ENCODE results near the gene GFRA1.

Gene GFRA1

DNA sequence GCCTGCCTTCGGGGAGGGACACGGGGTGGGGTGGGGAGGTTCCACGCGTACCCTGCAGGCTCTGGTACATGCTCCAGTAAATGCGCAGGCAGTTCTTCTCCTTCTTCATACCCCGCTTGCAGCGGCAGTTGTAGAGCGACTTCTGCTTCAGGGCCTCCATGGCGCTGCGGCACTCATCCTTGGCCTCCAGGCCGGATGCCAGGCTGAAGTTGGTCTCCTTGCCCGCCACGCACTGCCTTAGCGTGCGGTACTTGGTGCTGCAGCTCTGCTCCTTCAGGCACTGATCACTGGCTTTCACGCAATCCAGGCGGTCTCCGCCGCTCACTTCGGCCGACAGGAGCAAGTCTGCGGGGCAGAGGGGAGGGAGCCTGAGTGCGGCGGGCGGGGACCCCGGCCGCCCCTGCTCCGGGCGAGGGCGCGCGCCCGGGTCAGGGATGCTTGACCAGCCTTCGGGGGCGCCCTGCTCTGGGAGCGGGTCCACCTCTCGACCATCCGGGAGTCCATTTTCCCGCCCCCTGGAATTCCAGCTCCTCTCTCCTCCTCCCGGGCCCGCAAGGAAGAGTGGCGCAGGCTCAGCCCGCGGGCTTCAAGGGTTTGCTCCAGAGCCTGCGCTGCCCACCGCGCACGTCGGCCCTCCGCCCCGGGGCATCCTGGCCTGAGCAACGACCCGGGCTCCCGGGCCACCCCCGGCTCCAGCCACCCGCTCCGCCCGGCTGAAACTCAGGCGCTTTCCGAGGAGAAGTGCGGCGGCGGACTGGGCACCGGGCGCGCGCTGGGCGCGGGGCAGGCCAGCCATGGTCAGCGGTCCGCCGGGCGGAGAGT is 2.0 kb downstream of the GFRA1 start:
- DNase-seq = no peak

DNA sequence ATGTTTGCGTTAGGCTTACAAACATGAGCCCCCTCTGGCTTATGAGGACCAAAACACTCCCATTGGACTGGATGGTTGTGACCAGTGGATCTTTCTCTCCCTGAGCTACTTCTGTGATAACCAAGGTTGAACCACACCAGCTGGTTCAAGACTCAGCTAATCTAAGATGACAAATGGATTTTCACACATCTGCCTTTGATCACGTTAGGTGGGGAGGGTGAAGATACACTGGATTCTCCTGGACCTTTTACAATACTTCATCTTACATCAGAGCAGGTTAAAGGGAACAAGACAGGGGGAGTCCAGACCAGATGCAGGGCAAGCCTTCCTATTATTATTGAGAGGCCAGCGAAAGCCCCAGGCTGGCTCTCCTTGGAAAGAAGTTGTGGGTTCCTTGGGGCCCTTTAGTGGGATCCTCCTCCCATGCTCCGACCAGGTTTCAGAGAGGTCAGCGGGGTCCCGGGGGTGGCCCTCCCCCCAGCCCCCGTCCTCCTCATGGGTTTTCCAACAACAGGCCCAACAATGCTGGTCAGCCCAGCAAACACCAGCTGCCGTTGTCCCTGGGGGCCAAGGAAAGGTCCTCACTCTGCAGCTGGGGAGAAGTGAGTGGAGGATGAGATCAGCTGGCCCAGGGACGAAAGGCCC is 2.8 kb downstream of the GFRA1 start:
- DNase-seq = no peak

DNA sequence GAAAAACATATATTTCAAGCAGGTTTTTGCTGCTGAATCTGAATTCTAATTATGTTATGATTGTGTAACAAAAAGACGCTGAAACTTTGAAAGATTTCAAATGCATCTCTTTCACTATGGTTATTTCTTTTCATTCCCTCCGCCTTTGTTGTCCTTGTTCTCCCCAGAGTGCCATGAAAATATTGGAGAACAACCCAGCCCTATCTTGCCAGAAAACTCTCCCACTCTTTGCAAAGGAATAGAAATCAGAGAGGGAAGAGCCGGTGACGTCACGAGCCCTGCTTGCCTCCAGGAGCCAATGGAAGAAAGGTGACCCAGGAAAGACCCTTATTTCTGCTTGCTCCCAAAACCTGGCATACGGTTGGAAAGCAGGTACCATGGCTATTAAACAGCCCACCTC is 3.4 kb downstream of the GFRA1 start:
- DNase-seq = no peak

DNA sequence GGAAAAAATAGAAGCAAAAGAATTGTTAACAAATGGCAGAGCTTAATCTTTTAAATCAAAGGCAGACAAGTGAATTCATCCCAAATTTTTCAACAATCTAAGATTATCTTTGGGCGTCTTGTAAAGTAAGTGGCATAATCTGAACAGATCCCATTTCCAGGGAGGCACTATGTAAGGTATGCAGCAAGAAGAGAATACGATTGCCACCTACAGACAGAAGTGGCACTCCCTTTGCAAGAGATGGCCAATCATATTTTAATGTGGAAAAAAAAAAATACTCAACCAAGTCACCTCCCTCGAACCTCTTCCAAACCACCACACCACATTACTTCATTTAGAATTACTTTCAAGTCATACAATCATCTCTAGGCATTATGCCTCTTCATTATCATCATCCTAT is 4.0 kb downstream of the GFRA1 start:
- DNase-seq = no peak

- no peak for DNase-seq
Measured at GRCh38 chr10:116265686-116266085, 7.3 kb downstream of the GFRA1 start.

GRCh38 chr10:116263870-116264655 is 8.9 kb downstream of the GFRA1 start:
- DNase-seq = no peak

DNA sequence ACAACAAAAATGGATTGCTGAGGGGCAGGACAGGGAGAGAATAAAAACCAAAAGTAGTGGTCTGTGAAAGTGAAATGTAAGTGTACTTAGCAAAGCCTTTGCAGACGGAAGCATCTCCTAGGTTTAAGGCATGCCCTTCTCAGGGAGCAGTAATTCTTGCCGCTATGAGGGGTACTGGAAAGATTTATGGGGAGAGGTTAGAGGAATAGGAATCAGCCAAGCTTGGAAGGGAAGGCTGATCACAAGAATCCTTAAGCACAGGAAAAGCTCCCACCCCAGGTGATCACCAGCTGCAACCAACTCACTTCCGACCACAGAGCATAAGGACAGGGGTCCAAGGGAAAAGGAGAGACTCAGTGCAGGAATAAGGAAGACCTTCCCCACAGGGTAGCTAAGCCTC is 10.3 kb downstream of the GFRA1 start:
- DNase-seq = no peak

GRCh38 chr10:116260599-116260998 is 12.4 kb downstream of the GFRA1 start:
- no peak for DNase-seq

- no peak for DNase-seq
Measured at GRCh38 chr10:116259638-116260037, 13.4 kb downstream of the GFRA1 start.

GRCh38 chr10:116257785-116258184 is 15.2 kb downstream of the GFRA1 start:
- DNase-seq = no peak

DNA sequence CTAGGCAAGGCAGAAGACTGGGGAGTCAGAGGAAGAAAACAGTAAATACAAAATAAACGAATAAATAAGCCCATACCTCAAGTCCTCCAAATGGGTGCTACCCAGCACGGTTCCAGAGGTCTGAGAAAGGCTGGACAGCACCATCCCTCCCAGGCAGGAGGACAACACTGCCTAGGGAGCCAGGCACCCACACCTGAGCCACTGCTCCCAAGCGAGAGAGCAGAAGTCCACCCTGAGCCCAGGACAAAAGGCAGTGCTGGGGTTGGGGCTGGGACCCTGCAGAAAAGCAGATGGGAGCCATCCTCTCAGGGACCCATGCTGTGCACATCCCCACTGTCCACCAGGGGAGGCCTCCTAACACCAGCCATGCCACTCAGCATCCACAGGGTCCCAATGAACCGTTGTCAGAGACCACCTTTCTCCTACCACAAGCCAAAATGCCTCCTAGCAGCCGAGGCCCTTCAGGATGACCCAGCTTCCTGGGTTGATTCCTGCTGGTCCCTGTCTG is 16.2 kb downstream of the GFRA1 start:
- no peak for DNase-seq

- DNase-seq = no peak
Measured at GRCh38 chr10:116255886-116256751, 16.9 kb downstream of the GFRA1 start.

DNA sequence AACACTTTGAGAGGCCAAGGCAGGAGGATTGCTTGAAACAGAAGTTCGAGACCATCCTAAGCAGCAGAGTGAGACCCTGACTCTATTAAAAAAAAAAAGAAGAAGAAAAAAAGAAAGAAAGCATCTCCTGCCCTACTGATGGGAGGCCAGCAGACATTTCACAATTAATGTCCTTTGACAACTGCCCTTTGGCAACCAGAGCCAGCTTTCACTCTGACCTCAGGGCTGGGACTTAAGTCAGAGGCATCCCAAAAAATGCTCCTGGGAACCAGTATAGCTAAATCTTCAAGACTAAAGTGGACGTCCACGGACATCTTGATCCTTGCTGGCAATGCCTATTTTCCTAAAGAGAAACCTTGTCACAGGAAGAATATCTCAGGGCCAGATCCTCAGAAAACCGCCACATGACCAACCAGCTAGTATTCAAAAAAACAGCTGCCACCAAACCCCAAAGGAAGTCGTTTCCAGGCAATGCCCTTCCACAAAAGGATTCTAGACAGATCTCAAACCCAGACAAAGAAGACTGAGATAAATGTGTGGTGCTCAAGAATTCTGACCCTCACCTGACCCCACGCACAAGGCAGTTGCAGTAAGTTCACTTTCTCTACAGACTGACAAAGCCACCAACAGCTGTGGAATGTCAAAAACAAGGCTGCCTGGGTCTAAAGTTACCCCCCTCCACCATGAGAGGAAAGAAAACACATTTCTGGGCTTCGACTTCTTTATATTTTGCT is 18.4 kb downstream of the GFRA1 start:
- DNase-seq = no peak

GRCh38 chr10:116253716-116254115 is 19.3 kb downstream of the GFRA1 start:
- DNase-seq = no peak

- DNase-seq = no peak
Measured at GRCh38 chr10:116251602-116252395, 21.2 kb downstream of the GFRA1 start.

GRCh38 chr10:116247691-116248090 is 25.3 kb downstream of the GFRA1 start:
- DNase-seq = no peak

DNA sequence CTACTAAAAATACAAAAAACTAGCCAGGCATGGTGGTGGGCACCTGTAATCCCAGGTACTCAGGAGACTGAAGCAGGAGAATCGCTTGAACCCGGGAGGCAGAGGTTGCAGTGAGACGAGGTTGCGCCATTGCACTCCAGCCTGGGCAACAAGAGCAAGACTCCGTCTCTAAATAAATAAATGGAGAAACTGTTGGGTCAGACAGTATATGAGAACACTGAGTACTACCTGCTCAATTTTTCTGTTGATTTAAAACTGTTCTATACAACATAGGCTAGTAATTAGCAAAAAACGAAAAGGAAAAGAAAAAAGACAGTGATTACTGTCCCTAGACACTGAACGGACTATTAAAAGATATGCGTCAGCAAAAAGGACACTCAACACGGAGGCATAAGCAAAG is 26.7 kb downstream of the GFRA1 start:
- DNase-seq = no peak

GRCh38 chr10:116245156-116245555 is 27.9 kb downstream of the GFRA1 start:
- DNase-seq = no peak

DNA sequence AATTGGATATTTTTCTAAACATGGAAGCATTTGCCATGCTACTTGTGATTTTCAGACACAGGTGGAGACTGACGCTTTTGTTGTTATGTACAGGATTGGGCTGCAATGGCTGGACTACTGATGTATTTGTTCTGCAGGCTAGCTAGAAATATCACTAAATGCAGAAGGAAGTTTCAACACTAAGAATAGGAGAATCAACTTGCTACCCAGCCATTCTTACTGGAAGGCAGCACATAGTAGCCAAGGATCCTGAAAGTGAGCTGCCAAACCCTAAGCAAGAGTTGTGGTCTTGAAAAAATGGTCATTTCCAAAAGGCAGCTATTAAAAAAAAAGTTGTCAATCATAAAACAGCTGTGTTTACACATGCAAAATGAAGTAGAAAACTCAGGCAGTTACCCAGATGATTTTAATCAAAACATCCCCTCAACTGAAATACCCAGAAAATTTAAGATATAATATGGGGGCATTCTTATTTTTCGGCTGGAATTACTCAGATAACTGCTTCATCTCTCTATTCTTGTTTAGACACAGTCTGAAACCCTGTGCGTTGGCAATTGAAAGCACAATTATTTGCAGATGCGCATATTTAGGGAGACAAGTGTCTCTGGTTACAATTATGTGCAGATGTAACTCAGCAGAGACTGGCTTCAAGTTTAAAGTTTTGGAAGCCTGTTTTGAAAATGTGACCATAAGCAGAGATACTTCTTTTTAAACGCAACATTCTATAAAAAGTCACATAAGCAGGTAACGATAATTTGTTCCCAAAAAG is 31.2 kb downstream of the GFRA1 start:
- no peak for DNase-seq

- no peak for DNase-seq
Measured at GRCh38 chr10:116241085-116241484, 31.9 kb downstream of the GFRA1 start.
